ENCODE measurements around the gene DYSF. TPM values are rescaled to one million over a fixed set of nuclear protein-coding genes. Genes with fewer than 3 reads are reported as not detected.

The DYSF gene
- total RNA-seq, 1 experiment from 2014 or later = 0.89 TPM

- ChIA-PET POLR2A (no interaction called here), RAD21 (ENCODE audit: low non-redundant PET in 1 of 2, low total read pairs in 2 of 2, uncharacterized antibody in 2 of 2, unreplicated experiment in 2 of 2) (no interaction called here)
Measured at GRCh38 chr2:71468279-71469015, 15.1 kb downstream of the DYSF start.

More at GRCh38 chr2:71468279-71469015, 15.1 kb downstream of the DYSF start:
- ATAC-seq (no peak), DNase-seq (ENCODE audit: low read depth, low spot score) (no peak)
- H3K4me3 ChIP-seq (replicated peaks in 1 of 2; ENCODE audit: low read depth in 1 of 2, low read length in 2 of 2) = no peak overlapping the region
- no peaks in the 10 kb centered on the region for H3K36me3 ChIP-seq (ENCODE audit: control insufficient read depth in 1 of 2, insufficient read depth in 2 of 2, low read length in 2 of 2)
- no peak overlapping the region for H3K4me2 ChIP-seq (ENCODE audit: low read length)
- intact Hi-C loops (cut with micrococcal nuclease) = no loop called here
- no peak overlapping the region for H2AFZ ChIP-seq (ENCODE audit: low read depth, low read length, poor library complexity, severe bottlenecking)
- CTCF ChIA-PET = interaction anchor here (0.9 to 3.1 kb wide), 2 partner anchors 8 to 42 kb away, joined by 4 to 22 read pairs; no protein-coding TSS in a partner anchor
- no peak overlapping the region for H3K27ac ChIP-seq (ENCODE audit: low read depth, low read length)
- peaks cover 3% of the 10 kb centered on the region; the same call in 1 of the 2 replicates for H3K27me3 ChIP-seq (ENCODE audit: insufficient read depth, low read length)
- TF ChIP-seq POLR2A (IDR thresholded peaks at IDR 0.05; ENCODE audit: borderline replicate concordance, extremely low read depth, insufficient read depth, insufficient read length) = no peak
- no peak for TF ChIP-seq TCF7L2 (IDR thresholded peaks at IDR 0.05; ENCODE audit: borderline replicate concordance, extremely low read depth, insufficient read depth, insufficient read length)
- TF ChIP-seq YY1 (IDR thresholded peaks at IDR 0.05; ENCODE audit: extremely low read depth, insufficient replicate concordance, low read depth, low read length) = no peak
- no peak for TF ChIP-seq ZNF274 (IDR thresholded peaks at IDR 0.05; ENCODE audit: low read depth, low read length)
- no peak for TF ChIP-seq REST (IDR thresholded peaks at IDR 0.05; ENCODE audit: low read depth)
- TF ChIP-seq EZH2 (IDR thresholded peaks at IDR 0.05) = no peak
- no peak for TF ChIP-seq CBX3 (IDR thresholded peaks at IDR 0.05; ENCODE audit: low read depth)
- no peaks in the 10 kb centered on the region for H3K79me2 ChIP-seq (ENCODE audit: insufficient read depth, low read length)
- H3K9me2 ChIP-seq (ENCODE audit: insufficient read depth) = no peaks in the 10 kb centered on the region
- H4K20me1 ChIP-seq (ENCODE audit: insufficient read depth) = no peaks in the 10 kb centered on the region
- H3K9me3 ChIP-seq (ENCODE audit: control insufficient read depth in 1 of 2, insufficient read depth in 1 of 2, low read depth in 1 of 2, low read length in 2 of 2) = no peaks in the 10 kb centered on the region
- BruUV-seq (replicated peaks) = no TSS peak
- no peak overlapping the region for H3K9ac ChIP-seq (ENCODE audit: low read length)
- H3K4me1 ChIP-seq (ENCODE audit: control insufficient read depth in 1 of 2, insufficient read depth in 2 of 2, low read length in 2 of 2) = peaks cover 0 to 18% of the 10 kb centered on the region in 2 experiments; a peak in 3 of 4 replicates
